ENCODE measurements around the gene NEDD4L.
A peak's percentile ranks its signal among the peaks of the same experiment; 100 is the strongest.

The NEDD4L gene

DNA sequence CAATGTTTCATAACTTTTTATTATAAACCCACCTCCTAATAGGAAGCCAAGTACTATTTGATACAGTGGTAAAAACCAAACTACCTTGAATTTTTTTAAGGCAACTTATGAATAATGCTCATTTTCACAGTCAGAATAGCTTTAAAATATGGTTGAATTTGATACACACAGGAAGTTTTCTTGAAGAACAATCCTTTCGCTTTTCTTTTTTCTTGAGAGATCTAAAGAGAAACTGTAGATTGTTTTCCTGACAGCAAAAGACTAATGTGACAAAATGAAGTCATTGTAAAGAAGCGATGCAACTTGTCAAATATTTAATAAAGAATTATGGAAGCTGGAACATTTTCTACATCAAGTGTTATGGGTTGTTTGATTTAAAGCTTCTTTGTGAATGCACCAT, 357.2 kb downstream of the NEDD4L start:
- no peak for TF ChIP-seq TSHZ2 (CRISPR knock-in tag; IDR thresholded peaks at IDR 0.05)
- no peak for TF ChIP-seq PATZ1 (CRISPR knock-in tag; IDR thresholded peaks at IDR 0.05; ENCODE audit: borderline replicate concordance)
- TF ChIP-seq SNAI2 (CRISPR knock-in tag; IDR thresholded peaks at IDR 0.05): no peak
- TF ChIP-seq OSR1 (CRISPR knock-in tag; IDR thresholded peaks at IDR 0.05): no peak
- no peak for TF ChIP-seq ZNF70 (CRISPR knock-in tag; IDR thresholded peaks at IDR 0.05)
- TF ChIP-seq ZNF8 (CRISPR knock-in tag; IDR thresholded peaks at IDR 0.05): no peak
- TF ChIP-seq TOX (CRISPR knock-in tag; IDR thresholded peaks at IDR 0.05; ENCODE audit: borderline replicate concordance): no peak
- TF ChIP-seq ISL1 (CRISPR knock-in tag; IDR thresholded peaks at IDR 0.05): no peak
- TF ChIP-seq ZNF565 (CRISPR knock-in tag; conservative IDR thresholded peaks at IDR 0.05; ENCODE audit: low read depth): no peak
- TF ChIP-seq ARNTL (CRISPR knock-in tag; IDR thresholded peaks at IDR 0.05; ENCODE audit: borderline replicate concordance, low read depth): no peak
- TF ChIP-seq TCF4 (CRISPR knock-in tag; IDR thresholded peaks at IDR 0.05; ENCODE audit: borderline replicate concordance): no peak
- no peak for TF ChIP-seq CSDC2 (CRISPR knock-in tag; IDR thresholded peaks at IDR 0.05)
- no peak for TF ChIP-seq BACH2 (CRISPR knock-in tag; IDR thresholded peaks at IDR 0.05; ENCODE audit: borderline replicate concordance)
- TF ChIP-seq ZFP30 (CRISPR knock-in tag; IDR thresholded peaks at IDR 0.05): no peak
- no peak for ATAC-seq

DNA sequence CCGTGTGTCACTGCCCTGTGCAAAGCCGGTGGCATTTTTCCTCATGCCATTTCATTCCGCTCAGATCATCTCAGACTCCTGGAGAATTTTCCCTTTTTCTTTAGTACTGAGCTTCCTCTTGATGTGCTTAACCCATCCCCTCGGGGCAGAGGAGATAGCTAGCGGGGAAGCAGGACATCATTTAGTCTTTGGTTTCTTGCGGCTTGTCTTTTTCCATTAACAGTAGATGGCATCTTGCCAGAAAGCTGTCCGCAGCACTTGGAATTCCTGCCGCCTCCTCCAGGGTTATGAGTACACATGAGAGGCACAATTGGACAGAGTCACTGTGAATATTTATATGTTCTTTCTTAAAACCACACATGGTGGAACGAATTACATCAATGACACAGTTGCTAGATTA, 358.2 kb downstream of the NEDD4L start:
- TF ChIP-seq TCF4 (CRISPR knock-in tag; IDR thresholded peaks at IDR 0.05; ENCODE audit: borderline replicate concordance) (no peak), ISL1 (CRISPR knock-in tag; IDR thresholded peaks at IDR 0.05) (no peak), OSR1 (CRISPR knock-in tag; IDR thresholded peaks at IDR 0.05) (no peak), TOX (CRISPR knock-in tag; IDR thresholded peaks at IDR 0.05; ENCODE audit: borderline replicate concordance) (no peak), RARB (CRISPR knock-in tag; IDR thresholded peaks at IDR 0.05) (no peak), CSRNP3 (CRISPR knock-in tag; IDR thresholded peaks at IDR 0.05) (no peak), ZC3H10 (CRISPR knock-in tag; IDR thresholded peaks at IDR 0.05) (no peak), ESRRG (CRISPR knock-in tag; IDR thresholded peaks at IDR 0.05) (no peak)
- TF ChIP-seq, protein P1, sequence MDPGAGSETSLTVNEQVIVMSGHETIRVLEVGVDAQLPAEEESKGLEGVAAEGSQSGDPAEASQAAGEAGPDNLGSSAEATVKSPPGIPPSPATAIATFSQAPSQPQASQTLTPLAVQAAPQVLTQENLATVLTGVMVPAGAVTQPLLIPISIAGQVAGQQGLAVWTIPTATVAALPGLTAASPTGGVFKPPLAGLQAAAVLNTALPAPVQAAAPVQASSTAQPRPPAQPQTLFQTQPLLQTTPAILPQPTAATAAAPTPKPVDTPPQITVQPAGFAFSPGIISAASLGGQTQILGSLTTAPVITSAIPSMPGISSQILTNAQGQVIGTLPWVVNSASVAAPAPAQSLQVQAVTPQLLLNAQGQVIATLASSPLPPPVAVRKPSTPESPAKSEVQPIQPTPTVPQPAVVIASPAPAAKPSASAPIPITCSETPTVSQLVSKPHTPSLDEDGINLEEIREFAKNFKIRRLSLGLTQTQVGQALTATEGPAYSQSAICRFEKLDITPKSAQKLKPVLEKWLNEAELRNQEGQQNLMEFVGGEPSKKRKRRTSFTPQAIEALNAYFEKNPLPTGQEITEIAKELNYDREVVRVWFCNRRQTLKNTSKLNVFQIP (CRISPR knock-in tag; IDR thresholded peaks at IDR 0.05; ENCODE audit: borderline replicate concordance, low read depth): no peak
- ATAC-seq: peak; percentile 77

- TF ChIP-seq OSR1 (CRISPR knock-in tag; IDR thresholded peaks at IDR 0.05): no peak
- no peak for TF ChIP-seq TOX (CRISPR knock-in tag; IDR thresholded peaks at IDR 0.05; ENCODE audit: borderline replicate concordance)
- ATAC-seq: no peak; the same call in 2 of the 3 replicates
These were observed 359.1 kb downstream of the NEDD4L start for GRCh38 chr18:58402951-58403702.

- no peak for ATAC-seq
- TF ChIP-seq PATZ1 (CRISPR knock-in tag; IDR thresholded peaks at IDR 0.05; ENCODE audit: borderline replicate concordance): no peak
- no peak for TF ChIP-seq ZFP30 (CRISPR knock-in tag; IDR thresholded peaks at IDR 0.05)
- TF ChIP-seq ISL1 (CRISPR knock-in tag; IDR thresholded peaks at IDR 0.05): no peak
- no peak for TF ChIP-seq ZNF8 (CRISPR knock-in tag; IDR thresholded peaks at IDR 0.05)
- TF ChIP-seq TOX (CRISPR knock-in tag; IDR thresholded peaks at IDR 0.05; ENCODE audit: borderline replicate concordance): no peak
- TF ChIP-seq ZNF565 (CRISPR knock-in tag; conservative IDR thresholded peaks at IDR 0.05; ENCODE audit: low read depth): no peak
- TF ChIP-seq CSDC2 (CRISPR knock-in tag; IDR thresholded peaks at IDR 0.05): no peak
- TF ChIP-seq ZFP3 (CRISPR knock-in tag; IDR thresholded peaks at IDR 0.05): no peak
- TF ChIP-seq ESRRG (CRISPR knock-in tag; IDR thresholded peaks at IDR 0.05): no peak
- TF ChIP-seq SNAI2 (CRISPR knock-in tag; IDR thresholded peaks at IDR 0.05): no peak
- TF ChIP-seq OSR1 (CRISPR knock-in tag; IDR thresholded peaks at IDR 0.05): no peak
- no peak for TF ChIP-seq ARNTL (CRISPR knock-in tag; IDR thresholded peaks at IDR 0.05; ENCODE audit: borderline replicate concordance, low read depth)
These were observed 359.9 kb downstream of the NEDD4L start for GRCh38 chr18:58403799-58404455.
